ENCODE measurements around the gene TULP3. TPM values are rescaled to one million over a fixed set of nuclear protein-coding genes. Genes with fewer than 3 reads are reported as not detected.

The TULP3 gene
- polyA plus RNA-seq, 1 donor (not counting 4 experiments of a cell fraction or from before 2014, with no cell fraction given): 16.0 TPM

DNA sequence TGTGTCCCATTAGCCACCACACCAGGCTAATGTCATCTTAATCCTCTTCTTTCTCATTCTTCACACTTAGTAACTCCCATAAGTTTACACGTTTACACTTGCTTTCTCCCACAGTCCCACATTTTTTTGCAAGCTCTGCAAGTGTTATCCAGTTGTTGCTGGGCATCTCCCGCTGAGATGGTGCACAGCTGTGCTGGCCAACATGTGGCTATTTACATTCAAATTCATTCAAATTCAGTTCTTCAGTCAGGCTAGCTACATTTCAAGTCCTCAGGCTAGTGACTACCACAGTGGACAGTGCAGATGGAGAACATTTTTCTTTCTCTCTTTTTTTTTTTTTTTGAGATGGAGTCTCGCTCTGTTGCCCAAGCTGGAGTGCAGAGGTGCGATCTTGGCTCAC lies 58.7 kb downstream of the TULP3 start:
- peaks cover 2% of the 10 kb centered on the region for H3K4me1 ChIP-seq (ENCODE audit: control insufficient read depth, extremely low read depth, insufficient read depth, low read length)
- no peaks in the 10 kb centered on the region for H3K79me2 ChIP-seq (ENCODE audit: control insufficient read depth, insufficient read depth, low read length)
- H3K4me2 ChIP-seq (ENCODE audit: control insufficient read depth, extremely low read depth, insufficient read depth, low read depth, low read length): no peak overlapping the region
- H3K9me1 ChIP-seq (ENCODE audit: control insufficient read depth, extremely low read depth, insufficient read depth, low read length): no peaks in the 10 kb centered on the region
- no peak overlapping the region for H3K9ac ChIP-seq (ENCODE audit: control insufficient read depth, extremely low read depth, insufficient read depth, low read length)
- no peak for DNase-seq (ENCODE audit: low read depth, low spot score)
- no peak overlapping the region for H3K4me3 ChIP-seq (ENCODE audit: control insufficient read depth in 2 of 3, extremely low read depth in 1 of 3, insufficient read depth in 2 of 3, low read depth in 1 of 3, low read length in 3 of 3)
- H4K20me1 ChIP-seq (ENCODE audit: control insufficient read depth, extremely low read depth, insufficient read depth, low read length): no peaks in the 10 kb centered on the region
- no peak overlapping the region for H3K27ac ChIP-seq (ENCODE audit: control insufficient read depth, insufficient read depth, low read length)
- dilution Hi-C loops (cut with MboI; ENCODE audit: extremely low pct_ligation_motif_present, low sequenced_read_pairs): no loop called here
- H2AFZ ChIP-seq (ENCODE audit: control insufficient read depth, low read length): no peak overlapping the region
- H3K9me3 ChIP-seq (ENCODE audit: control insufficient read depth, low read depth, low read length): no peaks in the 10 kb centered on the region
- no peak for FAIRE-seq
- H3K36me3 ChIP-seq (ENCODE audit: control insufficient read depth in 2 of 2, extremely low read depth in 1 of 2, insufficient read depth in 2 of 2, low read length in 2 of 2): no peaks in the 10 kb centered on the region
- TF ChIP-seq CTCF (optimal IDR thresholded peaks at IDR 0.05 in 1 of 3, IDR thresholded peaks at IDR 0.05 in 1 of 3, conservative IDR thresholded peaks at IDR 0.05 in 1 of 3; ENCODE audit: extremely low read depth in 1 of 3, insufficient read depth in 2 of 3, low read length in 3 of 3): no peak
- TF ChIP-seq EZH2 (IDR thresholded peaks at IDR 0.05; ENCODE audit: low read length): no peak
- no peaks in the 10 kb centered on the region for H3K27me3 ChIP-seq (ENCODE audit: control insufficient read depth, extremely low read depth, insufficient read depth, low read length)

- no peaks in the 10 kb centered on the region for H4K20me1 ChIP-seq (ENCODE audit: control insufficient read depth, extremely low read depth, insufficient read depth, low read length)
- H3K27ac ChIP-seq (ENCODE audit: control insufficient read depth, insufficient read depth, low read length): no peak overlapping the region
- no peaks in the 10 kb centered on the region for H3K9me1 ChIP-seq (ENCODE audit: control insufficient read depth, extremely low read depth, insufficient read depth, low read length)
- dilution Hi-C loops (cut with MboI; ENCODE audit: extremely low pct_ligation_motif_present, low sequenced_read_pairs): no loop called here
- H2AFZ ChIP-seq (ENCODE audit: control insufficient read depth, low read length): no peak overlapping the region
- H3K4me3 ChIP-seq (ENCODE audit: control insufficient read depth in 2 of 3, extremely low read depth in 1 of 3, insufficient read depth in 2 of 3, low read depth in 1 of 3, low read length in 3 of 3): no peak overlapping the region
- no peak for DNase-seq (ENCODE audit: low read depth, low spot score)
- H3K36me3 ChIP-seq (ENCODE audit: control insufficient read depth in 2 of 2, extremely low read depth in 1 of 2, insufficient read depth in 2 of 2, low read length in 2 of 2): no peaks in the 10 kb centered on the region
- H3K9ac ChIP-seq (ENCODE audit: control insufficient read depth, extremely low read depth, insufficient read depth, low read length): no peak overlapping the region
- H3K79me2 ChIP-seq (ENCODE audit: control insufficient read depth, insufficient read depth, low read length): peaks cover 3% of the 10 kb centered on the region
- H3K27me3 ChIP-seq (ENCODE audit: control insufficient read depth, extremely low read depth, insufficient read depth, low read length): no peaks in the 10 kb centered on the region
- no peak overlapping the region for H3K4me2 ChIP-seq (ENCODE audit: control insufficient read depth, extremely low read depth, insufficient read depth, low read depth, low read length)
- no peak for FAIRE-seq
- TF ChIP-seq EZH2 (IDR thresholded peaks at IDR 0.05; ENCODE audit: low read length): no peak
- H3K4me1 ChIP-seq (ENCODE audit: control insufficient read depth, extremely low read depth, insufficient read depth, low read length): peaks cover 21% of the 10 kb centered on the region
- no peaks in the 10 kb centered on the region for H3K9me3 ChIP-seq (ENCODE audit: control insufficient read depth, low read depth, low read length)
Measured at GRCh38 chr12:2955888-2956287, 65.2 kb downstream of the TULP3 start.

- no peak for DNase-seq (ENCODE audit: low read depth, low spot score)
- Histone ChIP-seq H3K36me3 (ENCODE audit: control insufficient read depth in 2 of 2, extremely low read depth in 1 of 2, insufficient read depth in 2 of 2, low read length in 2 of 2) (no peaks in the 10 kb centered on the region), H3K79me2 (ENCODE audit: control insufficient read depth, insufficient read depth, low read length) (peaks cover 14% of the 10 kb centered on the region), H3K27me3 (ENCODE audit: control insufficient read depth, extremely low read depth, insufficient read depth, low read length) (no peaks in the 10 kb centered on the region), H3K4me3 (ENCODE audit: control insufficient read depth in 2 of 3, extremely low read depth in 1 of 3, insufficient read depth in 2 of 3, low read depth in 1 of 3, low read length in 3 of 3) (peak overlapping the region; percentile 53 to 74 (median 64)), H3K9me3 (ENCODE audit: control insufficient read depth, low read depth, low read length) (no peaks in the 10 kb centered on the region), H4K20me1 (ENCODE audit: control insufficient read depth, extremely low read depth, insufficient read depth, low read length) (no peaks in the 10 kb centered on the region), H3K9ac (ENCODE audit: control insufficient read depth, extremely low read depth, insufficient read depth, low read length) (peak overlapping the region; percentile 74), H3K27ac (ENCODE audit: control insufficient read depth, insufficient read depth, low read length) (peak overlapping the region; percentile 81), H2AFZ (ENCODE audit: control insufficient read depth, low read length) (peak overlapping the region; percentile 93), H3K9me1 (ENCODE audit: control insufficient read depth, extremely low read depth, insufficient read depth, low read length) (no peaks in the 10 kb centered on the region), H3K4me2 (ENCODE audit: control insufficient read depth, extremely low read depth, insufficient read depth, low read depth, low read length) (peak overlapping the region; percentile 94), H3K4me1 (ENCODE audit: control insufficient read depth, extremely low read depth, insufficient read depth, low read length) (peaks cover 24% of the 10 kb centered on the region)
- TF ChIP-seq CTCF (optimal IDR thresholded peaks at IDR 0.05 in 1 of 3, IDR thresholded peaks at IDR 0.05 in 1 of 3, conservative IDR thresholded peaks at IDR 0.05 in 1 of 3; ENCODE audit: extremely low read depth in 1 of 3, insufficient read depth in 2 of 3, low read length in 3 of 3): no peak
- no peak for TF ChIP-seq EZH2 (IDR thresholded peaks at IDR 0.05; ENCODE audit: low read length)
- peak; percentile 75 for FAIRE-seq
- dilution Hi-C loops (cut with MboI; ENCODE audit: extremely low pct_ligation_motif_present, low sequenced_read_pairs): no loop called here
Measured at GRCh38 chr12:2957816-2958431, 67.2 kb downstream of the TULP3 start.

Data from keratinocyte (primary cell).